Motor neuron (in vitro differentiated cells): ENCODE results near the gene GCK. TPM values are rescaled to one million over a fixed set of nuclear protein-coding genes. Genes with fewer than 3 reads are reported as not detected.
A peak's percentile ranks its signal among the peaks of the same experiment; 100 is the strongest.
"Not testable (repeated sequence)": the region's sequence is repeated elsewhere in the genome, so short reads cannot be mapped to it uniquely, and the experiment has no call there.

Experiments used
- ATAC-seq, 8 experiments: fragments of 200-7000 bp; cut with Tn5 transposase; replicated peaks in 6 of 8; 2 replicates each; pipeline ENCODE4 v1.8.0; 2021; ENCODE audit warnings: mild to moderate bottlenecking in 8 of 8, moderate library complexity in 8 of 8
- H3K27ac ChIP-seq, 2 donors: fragments of 250-450 bp; sonication (Bioruptor Pico); 2 replicates each; pipeline ENCODE4 v1.9.0; 2021; ENCODE audit warnings: antibody characterized with exemption in 2 of 2, mild to moderate bottlenecking in 2 of 2, moderate library complexity in 1 of 2
- H3K4me1 ChIP-seq, 2 donors: fragments of 250-450 bp; sonication (Bioruptor Pico); replicated peaks in 1 of 2; 2 replicates each; pipeline ENCODE4 v1.6.1; 2021; ENCODE audit warnings: antibody characterized with exemption in 2 of 2, mild to moderate bottlenecking in 2 of 2, moderate library complexity in 1 of 2
- H3K4me3 ChIP-seq, 5 donors: fragments of 250-450 bp; sonication (Bioruptor Pico); 2 replicates each; pipeline ENCODE4 v1.9.0; 2021; ENCODE audit warnings: antibody characterized with exemption in 5 of 5, mild to moderate bottlenecking in 5 of 5, moderate library complexity in 4 of 5
- WGBS, 10 experiments: fragments of 450-650 bp; shearing (Covaris generic); methylation state at CpG; one replicate each; pipeline ENCODE4 v1.0.0; 2022; 5-methylcytosine and 5-hydroxymethylcytosine counted together
- in situ Hi-C, 9 experiments: fragments of 400-800 bp; cut with MboI; loops; one replicate each; pipeline ENCODE4 v1.15.0; 2021; ENCODE audit warnings: low sequenced_read_pairs in 9 of 9, low pct_unique_long_range_greater_than_20kb in 2 of 9; ENCODE audit not compliant: unreplicated experiment in 9 of 9
- total RNA-seq, 8 experiments: library from RNA; unstranded; fragments of 300-600 nt; gene quantifications; 2 replicates each; pipeline versions ENCODE4 v1.2.3 to v1.2.4, GENCODE V29; 2022

GCK gene
- total RNA-seq, 8 experiments from 2014 or later: 0.31 to 5.1 (median 2.5) TPM

GRCh38 chr7:44184873-44185446 is 4.3 kb downstream of the GCK start:
- Histone ChIP-seq H3K4me1 (peaks cover 15 to 20% of the 10 kb centered on the region in 2 donors), H3K27ac (no peak overlapping the region), H3K4me3 (no peak overlapping the region)
- peak in 2 of 8 experiments; percentile 26 to 28 for ATAC-seq
- in situ Hi-C loops: no loop called here
- WGBS, 10 experiments: 36 to 100% (median 83%) methylated on average over 1 to 2 of the region's 2 CpGs; no CpG with 5 or more reads in 2 of the 10 experiments

GRCh38 chr7:44184206-44184872 is 4.9 kb downstream of the GCK start:
- in situ Hi-C loops: no loop called here
- peak; percentile 46 to 96 (median 77) for ATAC-seq
- whole genome bisulfite sequencing, 10 experiments: 0 to 80% (median 69%) methylated on average over 2 to 15 of the region's 16 CpGs
- H3K4me3 ChIP-seq: no peak overlapping the region
- no peak overlapping the region for H3K27ac ChIP-seq
- H3K4me1 ChIP-seq: peaks cover 10 to 14% of the 10 kb centered on the region in 2 donors

- WGBS, 10 experiments: 14 to 59% (median 30%) methylated on average over 2 of the region's 2 CpGs; no CpG with 5 or more reads in 7 of the 10 experiments
- no peak for ATAC-seq
These were observed 5.9 kb downstream of the GCK start for GRCh38 chr7:44183386-44183785.

GRCh38 chr7:44182827-44183226 is 6.4 kb downstream of the GCK start:
- 40 to 100% (median 85%) methylated on average over 1 to 3 of the region's 5 CpGs; no CpG with 5 or more reads in 2 of the 10 experiments for WGBS, 10 experiments
- ATAC-seq: peak in 2 of 8 experiments; percentile 15 to 30
- in situ Hi-C loops: no loop called here
- no peak overlapping the region for H3K27ac ChIP-seq
- H3K4me3 ChIP-seq: no peak overlapping the region
- H3K4me1 ChIP-seq: peaks cover 2 to 4% of the 10 kb centered on the region in 2 donors

More at GRCh38 chr7:44183386-44183785, 5.9 kb downstream of the GCK start:
- in situ Hi-C loops: no loop called here
- H3K4me3 ChIP-seq: no peak overlapping the region
- no peak overlapping the region for H3K27ac ChIP-seq
- H3K4me1 ChIP-seq: peaks cover under 1 to 5% of the 10 kb centered on the region in 2 donors

- no peak for ATAC-seq
- in situ Hi-C loops: no loop called here
- WGBS, 10 experiments: 0 to 100% (median 40%) methylated on average over 1 to 2 of the region's 3 CpGs; no CpG with 5 or more reads in 5 of the 10 experiments
These were observed 8.6 kb downstream of the GCK start for GRCh38 chr7:44180631-44181030.

GRCh38 chr7:44177570-44178131 is 11.6 kb downstream of the GCK start:
- peak in 6 of 8 experiments; percentile 79 to 99 (median 98) for ATAC-seq
- H3K27ac ChIP-seq: no peak overlapping the region
- H3K4me1 ChIP-seq: peaks cover 5 to 6% of the 10 kb centered on the region in 2 donors
- 60 to 73% (median 60%) methylated on average over 2 of the region's 4 CpGs; no CpG with 5 or more reads in 7 of the 10 experiments for WGBS, 10 experiments
- H3K4me3 ChIP-seq: no peak overlapping the region
- in situ Hi-C loops: no loop called here

More at GRCh38 chr7:44180631-44181030, 8.6 kb downstream of the GCK start:
- H3K4me1 ChIP-seq: peaks cover 5 to 6% of the 10 kb centered on the region in 2 donors
- no peak overlapping the region for H3K27ac ChIP-seq
- no peak overlapping the region for H3K4me3 ChIP-seq

GRCh38 chr7:44176486-44176885 is 12.8 kb downstream of the GCK start:
- Histone ChIP-seq H3K27ac (no peak overlapping the region), H3K4me3 (no peak overlapping the region), H3K4me1 (peaks cover 5 to 6% of the 10 kb centered on the region in 2 donors)
- no peak for ATAC-seq
- 56 to 100% (median 87%) methylated on average over 1 to 5 of the region's 7 CpGs; no CpG with 5 or more reads in 5 of the 10 experiments for WGBS, 10 experiments
- in situ Hi-C loops: no loop called here

- in situ Hi-C loops: no loop called here
- Histone ChIP-seq H3K4me3 (no peak overlapping the region), H3K4me1 (peaks cover 5 to 6% of the 10 kb centered on the region in 2 donors), H3K27ac (no peak overlapping the region)
- ATAC-seq: no peak
- WGBS, 10 experiments: 33 to 90% (median 40%) methylated on average over 1 to 3 of the region's 3 CpGs; no CpG with 5 or more reads in 4 of the 10 experiments
These were observed 13.5 kb downstream of the GCK start for GRCh38 chr7:44175730-44176129.

- H3K4me3 ChIP-seq, H3K4me1 ChIP-seq, in situ Hi-C loops, ATAC-seq, H3K27ac ChIP-seq: not testable (repeated sequence)
- WGBS, 10 experiments: 0 to 44% (median 29%) methylated on average over 1 of the region's 1 CpG; no CpG with 5 or more reads in 1 of the 10 experiments
These were observed 14.6 kb downstream of the GCK start for GRCh38 chr7:44174694-44174948.

- Histone ChIP-seq H3K4me1 (peaks cover 5 to 6% of the 10 kb centered on the region in 2 donors), H3K4me3 (no peak overlapping the region), H3K27ac (no peak overlapping the region)
- no peak for ATAC-seq
- WGBS, 10 experiments: 30 to 57% (median 54%) methylated on average over 2 to 3 of the region's 3 CpGs; no CpG with 5 or more reads in 7 of the 10 experiments
- in situ Hi-C loops: no loop called here
These were observed 15.1 kb downstream of the GCK start for GRCh38 chr7:44173911-44174693.

- H3K4me1 ChIP-seq: peaks cover 3 to 6% of the 10 kb centered on the region in 2 donors
- H3K4me3 ChIP-seq: no peak overlapping the region
- no peak overlapping the region for H3K27ac ChIP-seq
- 65 to 89% (median 83%) methylated on average over 2 to 6 of the region's 6 CpGs; no CpG with 5 or more reads in 1 of the 10 experiments for WGBS, 10 experiments
- in situ Hi-C loops: no loop called here
- ATAC-seq: peak in 5 of 8 experiments; percentile 6 to 44 (median 25)
These were observed 16.3 kb downstream of the GCK start for GRCh38 chr7:44172803-44173424.

GRCh38 chr7:44172352-44172751 is 16.9 kb downstream of the GCK start:
- no peak overlapping the region for H3K4me3 ChIP-seq
- in situ Hi-C loops: no loop called here
- H3K27ac ChIP-seq: no peak overlapping the region
- H3K4me1 ChIP-seq: peaks cover 0 to under 1% of the 10 kb centered on the region in 2 donors
- ATAC-seq: no peak
